HFFc6 (cell line): ENCODE data around the gene PEMT. TPM values are rescaled to one million over a fixed set of nuclear protein-coding genes. Genes with fewer than 3 reads are reported as not detected.

Source experiments
- DNase-seq: peaks from one replicate; pipeline ENCODE4 v3.0.0-alpha.2; 2018
- H3K27ac Mint-ChIP-seq: 2 replicates; pipeline ENCODE4 v1.8.0; 2020; ENCODE audit warnings: mild to moderate bottlenecking, mixed read lengths
- H3K27me3 Mint-ChIP-seq: 2 replicates; pipeline ENCODE4 v1.8.0; 2021; ENCODE audit warnings: mild to moderate bottlenecking, moderate library complexity, mixed read lengths; ENCODE audit not compliant: insufficient read depth
- H3K36me3 Mint-ChIP-seq: 2 replicates; pipeline ENCODE4 v1.8.0; 2021; ENCODE audit warnings: low read depth, mixed read lengths
- H3K4me1 Mint-ChIP-seq: 2 replicates; pipeline ENCODE4 v1.8.0; 2020; ENCODE audit warnings: low read depth, mixed read lengths
- H3K4me3 Mint-ChIP-seq: 2 replicates; pipeline ENCODE4 v1.8.0; 2020; ENCODE audit warnings: mild to moderate bottlenecking, moderate library complexity, mixed read lengths
- H3K9me3 Mint-ChIP-seq: 2 replicates; pipeline ENCODE4 v1.8.0; 2020; ENCODE audit warnings: mild to moderate bottlenecking, mixed read lengths
- CTCF ChIP-seq: fragments of 200-600 bp; sonication (generic); IDR thresholded peaks from 2 replicates; pipeline ENCODE4 v1.5.0; 2021; ENCODE audit warnings: antibody characterized with exemption, mild to moderate bottlenecking
- total RNA-seq, 6 experiments: library from RNA; stranded (reverse); fragmentation: NEBNext Ultra II Directional; extraction: Animal tissue kit (Norgen Biotek cat#: 25700); gene quantifications; 2 replicates in 1 of 6; 3 replicates in 5 of 6; pipeline ENCODE4 v1.2.3, GENCODE V29; 2021

The PEMT gene
- total RNA-seq, 6 experiments from 2014 or later = 33.0 to 49.2 (median 44.0) TPM

GRCh38 chr17:17540278-17540906 is 51.1 kb downstream of the PEMT start:
- no peak overlapping the region for H3K4me3 Mint-ChIP-seq
- no peaks in the 10 kb centered on the region for H3K9me3 Mint-ChIP-seq
- DNase-seq = no peak
- TF ChIP-seq CTCF = no peak
- H3K27ac Mint-ChIP-seq = no peak overlapping the region
- H3K36me3 Mint-ChIP-seq = no peaks in the 10 kb centered on the region
- H3K4me1 Mint-ChIP-seq = peaks cover 14% of the 10 kb centered on the region
- no peaks in the 10 kb centered on the region; the same call in 1 of the 2 replicates for H3K27me3 Mint-ChIP-seq

GRCh38 chr17:17539591-17539990 is 51.9 kb downstream of the PEMT start:
- DNase-seq = no peak
- no peak for TF ChIP-seq CTCF
- H3K27ac Mint-ChIP-seq = no peak overlapping the region
- no peaks in the 10 kb centered on the region for H3K36me3 Mint-ChIP-seq
- H3K4me1 Mint-ChIP-seq = peaks cover 10% of the 10 kb centered on the region
- H3K9me3 Mint-ChIP-seq = no peaks in the 10 kb centered on the region
- H3K4me3 Mint-ChIP-seq = no peak overlapping the region
- H3K27me3 Mint-ChIP-seq = no peaks in the 10 kb centered on the region; the same call in 1 of the 2 replicates

- no peak for TF ChIP-seq CTCF
- DNase-seq = no peak
- Mint-ChIP-seq H3K4me3 (no peak overlapping the region), H3K4me1 (peaks cover 10% of the 10 kb centered on the region), H3K27me3 (no peaks in the 10 kb centered on the region; the same call in 1 of the 2 replicates), H3K27ac (no peak overlapping the region), H3K36me3 (no peaks in the 10 kb centered on the region), H3K9me3 (no peaks in the 10 kb centered on the region)
Measured at GRCh38 chr17:17538417-17539391, 52.8 kb downstream of the PEMT start.

- H3K27ac Mint-ChIP-seq = no peak overlapping the region
- H3K27me3 Mint-ChIP-seq = no peaks in the 10 kb centered on the region; the same call in 1 of the 2 replicates
- H3K36me3 Mint-ChIP-seq = no peaks in the 10 kb centered on the region
- H3K4me1 Mint-ChIP-seq = peaks cover 10% of the 10 kb centered on the region
- TF ChIP-seq CTCF = no peak
- no peaks in the 10 kb centered on the region for H3K9me3 Mint-ChIP-seq
- DNase-seq = no peak
- no peak overlapping the region for H3K4me3 Mint-ChIP-seq
Measured at GRCh38 chr17:17537311-17538099, 54.0 kb downstream of the PEMT start.

GRCh38 chr17:17536702-17537101 is 54.8 kb downstream of the PEMT start:
- Mint-ChIP-seq H3K27me3 (no peaks in the 10 kb centered on the region; the same call in 1 of the 2 replicates), H3K27ac (no peak overlapping the region), H3K36me3 (no peaks in the 10 kb centered on the region), H3K9me3 (no peaks in the 10 kb centered on the region), H3K4me1 (peaks cover 10% of the 10 kb centered on the region), H3K4me3 (no peak overlapping the region)
- no peak for DNase-seq
- no peak for TF ChIP-seq CTCF
